ENCODE data around the gene CD86. TPM values are rescaled to one million over a fixed set of nuclear protein-coding genes. Genes with fewer than 3 reads are reported as not detected.

The CD86 gene
- total and polyA plus RNA-seq, 8 donors: 0.31 to 9.0 (median 0.55) TPM

GRCh38 chr3:122012821-122013220, 42.3 kb upstream of the CD86 start:
- H3K9me3 ChIP-seq: no peaks in the 10 kb centered on the region
- FAIRE-seq (no peak), DNase-seq (no peak), ATAC-seq (no peak)
- TF ChIP-seq CTCF (IDR thresholded peaks at IDR 0.05): no peak
- no peak overlapping the region for H3K27ac ChIP-seq
- intact Hi-C loops (cut with DNase I): no loop called here
- no peaks in the 10 kb centered on the region for H3K27me3 ChIP-seq
- 90 to 94% methylated on average over 1 of the region's 1 CpG for WGBS, 2 donors
- no peaks in the 10 kb centered on the region for H3K36me3 ChIP-seq
- peaks cover 0 to 10% (median 5%) of the 10 kb centered on the region in 3 donors for H3K4me1 ChIP-seq
- no peak overlapping the region for H3K4me3 ChIP-seq

- no peak overlapping the region for H3K4me3 ChIP-seq
- H3K27me3 ChIP-seq: no peaks in the 10 kb centered on the region
- no peak for TF ChIP-seq CTCF (IDR thresholded peaks at IDR 0.05)
- 28 to 33% methylated on average over 5 of the region's 5 CpGs for WGBS, 2 donors
- peak; percentile 61 to 94 (median 86) for ATAC-seq
- no peak overlapping the region for H3K27ac ChIP-seq
- no peak for FAIRE-seq
- intact Hi-C loops (cut with DNase I): no loop called here
- H3K36me3 ChIP-seq: no peaks in the 10 kb centered on the region
- peaks cover 0 to 10% (median 5%) of the 10 kb centered on the region in 3 donors for H3K4me1 ChIP-seq
- DNase-seq: peak in 1 of 6 donors; percentile 12
- H3K9me3 ChIP-seq: no peaks in the 10 kb centered on the region
Measured at GRCh38 chr3:122013448-122013925, 41.7 kb upstream of the CD86 start.

- Histone ChIP-seq H3K4me1 (peaks cover 0 to 10% (median 5%) of the 10 kb centered on the region in 3 donors), H3K4me3 (no peak overlapping the region), H3K27me3 (no peaks in the 10 kb centered on the region), H3K27ac (no peak overlapping the region), H3K36me3 (no peaks in the 10 kb centered on the region), H3K9me3 (no peaks in the 10 kb centered on the region)
- no peak for ATAC-seq
- 96% methylated on average over 1 of the region's 1 CpG for WGBS, 2 donors
- intact Hi-C loops (cut with DNase I): no loop called here
- DNase-seq: no peak
- TF ChIP-seq CTCF (IDR thresholded peaks at IDR 0.05): no peak
- no peak for FAIRE-seq
Measured at GRCh38 chr3:122014741-122015140, 40.4 kb upstream of the CD86 start.

- Histone ChIP-seq H3K4me3 (no peak overlapping the region), H3K9me3 (no peaks in the 10 kb centered on the region), H3K27me3 (no peaks in the 10 kb centered on the region), H3K27ac (no peak overlapping the region), H3K4me1 (peaks cover 0 to 7% (median 0%) of the 10 kb centered on the region in 3 donors), H3K36me3 (no peaks in the 10 kb centered on the region)
- no peak for TF ChIP-seq CTCF (IDR thresholded peaks at IDR 0.05)
- intact Hi-C loops (cut with DNase I): no loop called here
- ATAC-seq (no peak), DNase-seq (no peak), FAIRE-seq (no peak)
Measured at GRCh38 chr3:122019493-122019892, 35.7 kb upstream of the CD86 start.

GRCh38 chr3:122021037-122021436, 34.1 kb upstream of the CD86 start:
- 22 to 29% methylated on average over 1 of the region's 1 CpG for WGBS, 2 donors
- DNase-seq (no peak), ATAC-seq (no peak), FAIRE-seq (no peak)
- no peak for TF ChIP-seq CTCF (IDR thresholded peaks at IDR 0.05)
- Histone ChIP-seq H3K27me3 (no peaks in the 10 kb centered on the region), H3K36me3 (no peaks in the 10 kb centered on the region), H3K4me1 (peaks cover 0 to 7% (median 0%) of the 10 kb centered on the region in 3 donors), H3K4me3 (peak overlapping the region in 2 of 4 donors; percentile 46 to 79), H3K9me3 (no peaks in the 10 kb centered on the region), H3K27ac (peak overlapping the region in 1 of 4 donors; percentile 85)
- intact Hi-C loops (cut with DNase I): no loop called here
